Measurements from ENCODE around the gene CEP250.
"Not testable (repeated sequence)": the region's sequence is repeated elsewhere in the genome, so short reads cannot be mapped to it uniquely, and the experiment has no call there.

The CEP250 gene

GRCh38 chr20:35542990-35543389, 87.6 kb downstream of the CEP250 start:
- no peaks in the 10 kb centered on the region for H3K27me3 ChIP-seq (ENCODE audit: insufficient read depth, low read depth)
- peaks cover 7% of the 10 kb centered on the region for H3K4me1 ChIP-seq (ENCODE audit: low read depth, poor library complexity, severe bottlenecking)
- H2AFZ ChIP-seq (ENCODE audit: low read depth), result no peak overlapping the region
- H3K9ac ChIP-seq, result no peak overlapping the region
- no peaks in the 10 kb centered on the region for H4K20me1 ChIP-seq (ENCODE audit: insufficient read depth)
- H3K79me2 ChIP-seq (ENCODE audit: insufficient read depth, low read depth), result no peaks in the 10 kb centered on the region
- no peak overlapping the region for H3K4me3 ChIP-seq (IDR thresholded peaks at IDR 0.05; ENCODE audit: insufficient read depth, low read depth, low read length)
- TF ChIP-seq CTCF (conservative IDR thresholded peaks at IDR 0.05; ENCODE audit: low read depth, low read length), result no peak
- H3K27ac ChIP-seq, result no peak overlapping the region
- 0 out of 2 replicates have a peak overlapping the region, but pooled peaks have one; percentile 65 for H3K4me2 ChIP-seq
- H3K36me3 ChIP-seq (ENCODE audit: insufficient read depth), result no peaks in the 10 kb centered on the region

DNA sequence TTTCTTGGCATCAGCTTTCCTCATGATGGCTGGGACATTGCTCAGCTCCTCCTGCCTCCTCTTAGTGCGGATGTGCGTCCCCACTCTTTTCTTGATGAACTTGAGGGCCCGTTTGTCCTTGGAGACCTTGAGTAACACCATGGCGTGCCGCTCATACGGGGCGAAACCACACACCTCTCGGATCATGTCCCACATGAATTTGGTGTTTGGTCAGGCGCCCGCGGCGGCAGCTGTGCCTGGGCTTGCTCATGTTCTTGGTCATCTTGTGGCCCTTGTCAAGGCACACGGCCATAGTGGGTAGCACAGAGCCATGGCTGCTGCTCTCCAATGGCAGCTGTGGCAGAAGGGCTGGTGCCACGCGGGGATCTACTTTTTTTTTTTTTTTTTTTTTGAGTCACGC, 89.0 kb downstream of the CEP250 start:
- Histone ChIP-seq H4K20me1 (ENCODE audit: insufficient read depth) (no peaks in the 10 kb centered on the region), H3K27me3 (ENCODE audit: insufficient read depth, low read depth) (no peaks in the 10 kb centered on the region), H3K79me2 (ENCODE audit: insufficient read depth, low read depth) (no peaks in the 10 kb centered on the region), H3K4me2 (no peak overlapping the region), H3K9ac (no peak overlapping the region), H2AFZ (ENCODE audit: low read depth) (no peak overlapping the region), H3K4me1 (ENCODE audit: low read depth, poor library complexity, severe bottlenecking) (peaks cover 7% of the 10 kb centered on the region), H3K27ac (no peak overlapping the region), H3K4me3 (IDR thresholded peaks at IDR 0.05; ENCODE audit: insufficient read depth, low read depth, low read length) (no peak overlapping the region), H3K36me3 (ENCODE audit: insufficient read depth) (no peaks in the 10 kb centered on the region)
- no peak for TF ChIP-seq CTCF (conservative IDR thresholded peaks at IDR 0.05; ENCODE audit: low read depth, low read length)

- H3K36me3 ChIP-seq (ENCODE audit: insufficient read depth); H3K79me2 ChIP-seq (ENCODE audit: insufficient read depth, low read depth); H3K4me3 ChIP-seq (IDR thresholded peaks at IDR 0.05; ENCODE audit: insufficient read depth, low read depth, low read length); H3K4me2 ChIP-seq; H4K20me1 ChIP-seq (ENCODE audit: insufficient read depth); H3K9ac ChIP-seq; H2AFZ ChIP-seq (ENCODE audit: low read depth); H3K4me1 ChIP-seq (ENCODE audit: low read depth, poor library complexity, severe bottlenecking); H3K27me3 ChIP-seq (ENCODE audit: insufficient read depth, low read depth); H3K27ac ChIP-seq: not testable (repeated sequence)
Observed at GRCh38 chr20:35544941-35545340, 89.5 kb downstream of the CEP250 start.

GRCh38 chr20:35546127-35546526, 90.7 kb downstream of the CEP250 start:
- H3K79me2 ChIP-seq (ENCODE audit: insufficient read depth, low read depth), result no peaks in the 10 kb centered on the region
- TF ChIP-seq CTCF (conservative IDR thresholded peaks at IDR 0.05; ENCODE audit: low read depth, low read length), result no peak
- H3K4me3 ChIP-seq (IDR thresholded peaks at IDR 0.05; ENCODE audit: insufficient read depth, low read depth, low read length), result no peak overlapping the region
- no peak overlapping the region for H3K27ac ChIP-seq
- H3K4me1 ChIP-seq (ENCODE audit: low read depth, poor library complexity, severe bottlenecking), result peaks cover 5% of the 10 kb centered on the region
- H2AFZ ChIP-seq (ENCODE audit: low read depth), result no peak overlapping the region
- H4K20me1 ChIP-seq (ENCODE audit: insufficient read depth), result no peaks in the 10 kb centered on the region
- no peaks in the 10 kb centered on the region for H3K36me3 ChIP-seq (ENCODE audit: insufficient read depth)
- H3K9ac ChIP-seq, result no peak overlapping the region
- H3K4me2 ChIP-seq, result no peak overlapping the region
- no peaks in the 10 kb centered on the region for H3K27me3 ChIP-seq (ENCODE audit: insufficient read depth, low read depth)

GRCh38 chr20:35547329-35547728, 91.9 kb downstream of the CEP250 start:
- Histone ChIP-seq H3K79me2 (ENCODE audit: insufficient read depth, low read depth) (no peaks in the 10 kb centered on the region), H3K27ac (no peak overlapping the region), H3K9ac (no peak overlapping the region), H4K20me1 (ENCODE audit: insufficient read depth) (no peaks in the 10 kb centered on the region), H3K4me1 (ENCODE audit: low read depth, poor library complexity, severe bottlenecking) (no peaks in the 10 kb centered on the region), H2AFZ (ENCODE audit: low read depth) (no peak overlapping the region), H3K36me3 (ENCODE audit: insufficient read depth) (no peaks in the 10 kb centered on the region), H3K27me3 (ENCODE audit: insufficient read depth, low read depth) (no peaks in the 10 kb centered on the region), H3K4me3 (IDR thresholded peaks at IDR 0.05; ENCODE audit: insufficient read depth, low read depth, low read length) (no peak overlapping the region), H3K4me2 (no peak overlapping the region)
- no peak for TF ChIP-seq CTCF (conservative IDR thresholded peaks at IDR 0.05; ENCODE audit: low read depth, low read length)
